K562 (cell line): ENCODE measurements around the gene EML3. TPM values are rescaled to one million over a fixed set of nuclear protein-coding genes. Genes with fewer than 3 reads are reported as not detected.

Experiments
- GATA2 ChIP-seq: sonication (generic); formaldehyde crosslinking; IDR thresholded peaks from 2 replicates; pipeline ENCODE4 v1.4.0; 2020; ENCODE audit warnings: mild to moderate bottlenecking, missing genetic modification reagents
- RBM14 ChIP-seq: fragments of 200-400 bp; formaldehyde crosslinking; IDR thresholded peaks from 2 replicates; pipeline ENCODE4 v1.6.1; 2018; ENCODE audit warnings: low read depth, mild to moderate bottlenecking, low read length, moderate library complexity, borderline replicate concordance; ENCODE audit not compliant: insufficient read depth
- SIX5 ChIP-seq, 2 experiments: IDR thresholded peaks; 2 replicates each; pipeline ENCODE4 v1.6.1; 2011; ENCODE audit warnings: low read length in 2 of 2, borderline replicate concordance in 1 of 2, low read depth in 1 of 2, mild to moderate bottlenecking in 1 of 2, moderate library complexity in 1 of 2; ENCODE audit not compliant: insufficient read depth in 1 of 2
- ZNF644 ChIP-seq: fragments of 200-800 bp; sonication (Bioruptor generic); IDR thresholded peaks from 2 replicates; pipeline ENCODE4 v1.6.1; 2016; ENCODE audit warnings: low read depth, missing genetic modification characterization, missing compliant biosample characterization
- polyA plus RNA-seq, 8 experiments: library from polyadenylated mRNA; depleted of rRNA in 4 of 8; stranded (reverse) in 5 of 8; unstranded in 3 of 8; fragments of >200 nt; fragmentation: Nextera tagmentation in 2 of 8; fragmentation: Illumina TruSeq in 1 of 8; extraction: Ambion mirVana in 2 of 8; extraction: Trizol in 1 of 8; gene quantifications; 2 replicates each; pipeline versions ENCODE4 v1.2.1 to v1.2.3, GENCODE V29; 2011 to 2014; ENCODE audit warnings: inconsistent platforms in 1 of 8, missing spikeins in 1 of 8
- total RNA-seq, 7 experiments: library from RNA; depleted of rRNA in 6 of 7; stranded (reverse); fragments of >200 nt in 6 of 7; fragmentation: Illumina TruSeq in 2 of 7; extraction: Trizol in 2 of 7; gene quantifications; 2 replicates each; pipeline versions ENCODE4 v1.2.1 to v1.2.3, GENCODE V29; 2011 to 2021; ENCODE audit warnings: low replicate concordance in 1 of 7
- TF ChIP-seq, protein P1 (sequence below), 2 experiments: fragments of 450-650 bp; formaldehyde crosslinking in 1 of 2; IDR thresholded peaks; 2 replicates each; pipeline versions ENCODE4 v1.4.0 to v1.6.1; 2014 to 2020; ENCODE audit warnings: mild to moderate bottlenecking in 2 of 2, borderline replicate concordance in 1 of 2, low read depth in 1 of 2
- TF ChIP-seq, protein P2 (sequence below), 2 experiments: IDR thresholded peaks in 1 of 2; conservative IDR thresholded peaks in 1 of 2; 2 replicates each; pipeline ENCODE4 v1.6.1; 2016; ENCODE audit warnings: low read depth in 2 of 2, mild to moderate bottlenecking in 1 of 2, missing compliant biosample characterization in 1 of 2, missing genetic modification characterization in 1 of 2, moderate library complexity in 1 of 2
- TF ChIP-seq, protein P3 (sequence below): fragments of 200-800 bp; sonication (Bioruptor generic); IDR thresholded peaks from 2 replicates; pipeline ENCODE4 v1.6.1; 2017; ENCODE audit warnings: missing genetic modification characterization, missing compliant biosample characterization

EML3 gene
- total and polyA plus RNA-seq, 9 of the 15 experiments (the other 6 are each of a cell fraction or from before 2014, with no cell fraction given), result 0.32 to 90.5 (median 26.4) TPM

GRCh38 chr11:62555464-62556107, 57.0 kb downstream of the EML3 start (continued):
- TF ChIP-seq, protein P1, sequence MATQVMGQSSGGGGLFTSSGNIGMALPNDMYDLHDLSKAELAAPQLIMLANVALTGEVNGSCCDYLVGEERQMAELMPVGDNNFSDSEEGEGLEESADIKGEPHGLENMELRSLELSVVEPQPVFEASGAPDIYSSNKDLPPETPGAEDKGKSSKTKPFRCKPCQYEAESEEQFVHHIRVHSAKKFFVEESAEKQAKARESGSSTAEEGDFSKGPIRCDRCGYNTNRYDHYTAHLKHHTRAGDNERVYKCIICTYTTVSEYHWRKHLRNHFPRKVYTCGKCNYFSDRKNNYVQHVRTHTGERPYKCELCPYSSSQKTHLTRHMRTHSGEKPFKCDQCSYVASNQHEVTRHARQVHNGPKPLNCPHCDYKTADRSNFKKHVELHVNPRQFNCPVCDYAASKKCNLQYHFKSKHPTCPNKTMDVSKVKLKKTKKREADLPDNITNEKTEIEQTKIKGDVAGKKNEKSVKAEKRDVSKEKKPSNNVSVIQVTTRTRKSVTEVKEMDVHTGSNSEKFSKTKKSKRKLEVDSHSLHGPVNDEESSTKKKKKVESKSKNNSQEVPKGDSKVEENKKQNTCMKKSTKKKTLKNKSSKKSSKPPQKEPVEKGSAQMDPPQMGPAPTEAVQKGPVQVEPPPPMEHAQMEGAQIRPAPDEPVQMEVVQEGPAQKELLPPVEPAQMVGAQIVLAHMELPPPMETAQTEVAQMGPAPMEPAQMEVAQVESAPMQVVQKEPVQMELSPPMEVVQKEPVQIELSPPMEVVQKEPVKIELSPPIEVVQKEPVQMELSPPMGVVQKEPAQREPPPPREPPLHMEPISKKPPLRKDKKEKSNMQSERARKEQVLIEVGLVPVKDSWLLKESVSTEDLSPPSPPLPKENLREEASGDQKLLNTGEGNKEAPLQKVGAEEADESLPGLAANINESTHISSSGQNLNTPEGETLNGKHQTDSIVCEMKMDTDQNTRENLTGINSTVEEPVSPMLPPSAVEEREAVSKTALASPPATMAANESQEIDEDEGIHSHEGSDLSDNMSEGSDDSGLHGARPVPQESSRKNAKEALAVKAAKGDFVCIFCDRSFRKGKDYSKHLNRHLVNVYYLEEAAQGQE (IDR thresholded peaks at IDR 0.05; ENCODE audit: borderline replicate concordance), result peak; percentile 92
- TF ChIP-seq, protein P1 (CRISPR knock-in tag; IDR thresholded peaks at IDR 0.05; ENCODE audit: low read depth), result no peak
- TF ChIP-seq RBM14, result no peak
- TF ChIP-seq GATA2 (CRISPR knock-in tag), result peak; percentile 56; the same call in 1 of the 2 replicates
- TF ChIP-seq, protein P2, sequence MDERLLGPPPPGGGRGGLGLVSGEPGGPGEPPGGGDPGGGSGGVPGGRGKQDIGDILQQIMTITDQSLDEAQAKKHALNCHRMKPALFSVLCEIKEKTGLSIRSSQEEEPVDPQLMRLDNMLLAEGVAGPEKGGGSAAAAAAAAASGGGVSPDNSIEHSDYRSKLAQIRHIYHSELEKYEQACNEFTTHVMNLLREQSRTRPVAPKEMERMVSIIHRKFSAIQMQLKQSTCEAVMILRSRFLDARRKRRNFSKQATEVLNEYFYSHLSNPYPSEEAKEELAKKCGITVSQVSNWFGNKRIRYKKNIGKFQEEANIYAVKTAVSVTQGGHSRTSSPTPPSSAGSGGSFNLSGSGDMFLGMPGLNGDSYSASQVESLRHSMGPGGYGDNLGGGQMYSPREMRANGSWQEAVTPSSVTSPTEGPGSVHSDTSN (CRISPR knock-in tag; IDR thresholded peaks at IDR 0.05; ENCODE audit: low read depth), result no peak
- TF ChIP-seq, protein P2 (tag; conservative IDR thresholded peaks at IDR 0.05; ENCODE audit: low read depth), result 0 out of 2 replicates have a peak, but pooled peaks have one; percentile 36
- TF ChIP-seq SIX5 (IDR thresholded peaks at IDR 0.05; ENCODE audit: borderline replicate concordance in 1 of 2, insufficient read depth in 1 of 2, low read depth in 1 of 2, low read length in 2 of 2), result no peak
- peak; percentile 55; the same call in 1 of the 2 replicates for TF ChIP-seq ZNF644 (tag)
- TF ChIP-seq, protein P3, sequence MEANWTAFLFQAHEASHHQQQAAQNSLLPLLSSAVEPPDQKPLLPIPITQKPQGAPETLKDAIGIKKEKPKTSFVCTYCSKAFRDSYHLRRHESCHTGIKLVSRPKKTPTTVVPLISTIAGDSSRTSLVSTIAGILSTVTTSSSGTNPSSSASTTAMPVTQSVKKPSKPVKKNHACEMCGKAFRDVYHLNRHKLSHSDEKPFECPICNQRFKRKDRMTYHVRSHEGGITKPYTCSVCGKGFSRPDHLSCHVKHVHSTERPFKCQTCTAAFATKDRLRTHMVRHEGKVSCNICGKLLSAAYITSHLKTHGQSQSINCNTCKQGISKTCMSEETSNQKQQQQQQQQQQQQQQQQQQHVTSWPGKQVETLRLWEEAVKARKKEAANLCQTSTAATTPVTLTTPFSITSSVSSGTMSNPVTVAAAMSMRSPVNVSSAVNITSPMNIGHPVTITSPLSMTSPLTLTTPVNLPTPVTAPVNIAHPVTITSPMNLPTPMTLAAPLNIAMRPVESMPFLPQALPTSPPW (CRISPR knock-in tag), result peak; percentile 56
